ENCODE measurements around the gene PRRX1. TPM values are rescaled to one million over a fixed set of nuclear protein-coding genes. Genes with fewer than 3 reads are reported as not detected.

PRRX1 gene
- total RNA-seq, 4 donors from 2014 or later, result 25.4 to 44.0 (median 40.6) TPM

- no peak for DNase-seq (ENCODE audit: low spot score)
- ATAC-seq (ENCODE audit: low FRiP score), result no peak
- no peak for TF ChIP-seq CTCF (IDR thresholded peaks at IDR 0.05)
Measured at GRCh38 chr1:170768929-170769328, 105.0 kb downstream of the PRRX1 start.

GRCh38 chr1:170769691-170770090 is 105.8 kb downstream of the PRRX1 start:
- ATAC-seq (ENCODE audit: low FRiP score), result no peak
- no peak for DNase-seq (ENCODE audit: low spot score)
- TF ChIP-seq CTCF (IDR thresholded peaks at IDR 0.05), result no peak

GRCh38 chr1:170770254-170770653 is 106.3 kb downstream of the PRRX1 start:
- TF ChIP-seq CTCF (IDR thresholded peaks at IDR 0.05), result no peak
- ATAC-seq (ENCODE audit: low FRiP score), result no peak

DNA sequence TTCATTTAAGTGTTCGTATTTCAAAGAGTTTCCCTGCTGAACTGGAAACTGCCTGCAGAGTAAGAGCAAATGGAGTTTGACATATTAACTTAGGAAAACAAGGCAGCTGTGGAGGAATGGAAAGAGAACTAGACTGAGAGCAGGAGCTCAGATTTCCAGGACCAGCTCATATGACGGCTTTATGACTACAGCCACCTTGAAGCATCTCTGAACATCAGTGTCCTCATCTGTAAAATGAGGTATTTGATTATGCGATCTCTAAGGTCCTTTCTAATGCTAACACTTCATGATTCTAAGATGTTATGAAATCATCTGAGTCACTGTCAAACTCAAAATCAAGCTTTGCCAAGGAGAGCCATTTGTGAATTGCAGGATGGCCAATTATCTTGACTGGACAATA is 112.3 kb downstream of the PRRX1 start:
- no peak for ATAC-seq (ENCODE audit: low FRiP score)
- no peak for DNase-seq (ENCODE audit: low spot score)
- no peak for TF ChIP-seq CTCF (IDR thresholded peaks at IDR 0.05)

More at GRCh38 chr1:170770254-170770653, 106.3 kb downstream of the PRRX1 start:
- no peak for DNase-seq (ENCODE audit: low spot score)

GRCh38 chr1:170776777-170777176 is 112.8 kb downstream of the PRRX1 start:
- no peak for ATAC-seq (ENCODE audit: low FRiP score)

More at GRCh38 chr1:170776777-170777176, 112.8 kb downstream of the PRRX1 start:
- TF ChIP-seq CTCF (IDR thresholded peaks at IDR 0.05), result no peak
- DNase-seq (ENCODE audit: low spot score), result no peak

Other genes with a start within 250 kb of the PRRX1 start
- 10 to 100 TPM in 2 of 4 donors, 1 to 10 TPM in 2; 6.2 to 14.0 (median 8.5) TPM for gene GORAB, start 132.0 kb upstream of the PRRX1 start, total RNA-seq